Activated T-cell treated with anti-CD3 and anti-CD28 coated beads for 4 hours (primary cell): ENCODE results near the gene SBSN.

Experiments
- DNase-seq: peaks from one replicate; pipeline ENCODE4 v3.0.0-alpha.2; 2020

The SBSN gene

GRCh38 chr19:35531291-35531690, 3.2 kb upstream of the SBSN start:
- no peak for DNase-seq

- no peak for DNase-seq
These were observed 1.4 kb upstream of the SBSN start for GRCh38 chr19:35529241-35530218.

DNA sequence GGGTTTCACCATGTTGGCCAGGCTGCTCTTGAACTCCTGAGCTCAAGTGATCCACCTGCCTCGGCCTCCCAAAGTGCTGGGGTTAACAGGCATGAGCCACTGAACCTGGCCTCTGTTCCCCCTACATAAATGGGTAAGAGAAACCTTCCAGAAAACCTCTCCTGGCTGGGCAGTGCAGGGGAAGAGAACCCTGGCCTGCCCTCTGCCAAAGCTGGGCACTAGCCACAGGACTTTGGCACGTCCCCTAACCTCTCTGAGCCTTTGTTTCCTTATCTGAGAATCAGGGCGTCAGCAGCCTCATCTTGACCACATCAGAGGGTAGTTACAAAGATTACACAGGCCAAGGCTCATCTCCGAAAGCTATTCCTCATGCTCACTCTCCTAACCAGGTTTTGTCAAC, 2.2 kb downstream of the SBSN start:
- DNase-seq: no peak

DNA sequence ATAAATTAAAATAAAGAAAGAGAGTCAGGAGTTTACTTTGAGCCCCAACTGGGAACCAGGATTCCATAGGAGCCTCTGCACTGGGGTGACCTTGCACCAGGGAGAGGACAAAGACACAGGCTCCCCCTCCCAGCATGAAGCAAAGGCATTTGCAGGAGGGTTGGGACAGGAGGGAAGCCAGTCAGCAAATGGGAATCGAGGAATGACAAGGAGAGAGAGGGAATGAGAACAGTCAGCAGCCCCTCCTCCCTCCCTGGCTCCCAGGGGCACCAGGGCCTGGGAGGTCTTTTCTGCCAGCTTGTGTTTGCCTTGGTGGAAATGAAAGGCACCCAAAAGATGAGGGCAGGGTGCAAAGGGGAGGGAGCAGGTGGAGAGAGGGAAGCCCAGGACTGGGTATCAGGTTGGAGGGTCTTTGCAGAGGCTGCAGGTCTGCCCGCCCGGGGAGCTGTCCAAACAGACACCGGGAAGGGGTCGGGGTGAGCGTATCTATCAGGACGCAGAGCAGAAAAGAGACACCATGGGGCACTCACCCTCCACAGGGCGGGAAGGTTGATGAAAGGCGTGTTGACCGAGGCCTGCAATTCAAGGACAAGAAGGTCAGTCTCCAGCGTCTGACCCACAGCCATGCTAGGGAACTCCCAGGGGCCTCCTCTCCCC, 3.8 kb downstream of the SBSN start:
- no peak for DNase-seq

- DNase-seq: no peak
These were observed 5.3 kb downstream of the SBSN start for GRCh38 chr19:35522745-35523327.

DNA sequence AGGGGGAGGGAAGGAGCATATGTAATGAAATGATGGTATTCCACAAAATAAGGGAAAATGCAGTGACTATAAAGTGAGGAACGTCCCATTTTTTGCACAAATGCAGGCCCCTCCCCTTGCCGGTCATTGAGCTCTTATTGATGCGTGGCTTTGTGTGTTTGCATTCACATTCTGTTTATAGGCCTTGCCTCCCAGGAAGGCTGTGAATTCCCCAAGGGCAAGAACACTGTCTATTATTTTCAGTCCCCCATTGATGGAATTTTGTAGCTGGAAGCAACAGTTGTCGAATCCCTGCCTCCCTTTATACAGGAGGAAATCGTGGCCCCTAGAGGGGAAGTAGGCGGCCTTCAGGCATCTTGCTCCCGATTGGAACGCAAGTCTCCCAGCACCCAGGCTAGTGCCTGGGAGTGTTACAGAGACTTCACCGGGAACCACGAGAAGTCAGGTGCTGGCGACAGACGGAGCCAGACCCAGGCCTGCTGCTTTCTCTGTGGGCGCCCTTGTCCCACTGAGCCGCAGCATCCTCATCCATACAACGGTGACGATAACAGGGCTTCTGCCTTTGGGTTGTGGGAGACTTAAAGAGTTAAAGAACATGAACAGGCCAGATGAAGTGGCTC, 6.9 kb downstream of the SBSN start:
- DNase-seq: no peak

GRCh38 chr19:35519291-35519690, 8.8 kb downstream of the SBSN start:
- no peak for DNase-seq

DNA sequence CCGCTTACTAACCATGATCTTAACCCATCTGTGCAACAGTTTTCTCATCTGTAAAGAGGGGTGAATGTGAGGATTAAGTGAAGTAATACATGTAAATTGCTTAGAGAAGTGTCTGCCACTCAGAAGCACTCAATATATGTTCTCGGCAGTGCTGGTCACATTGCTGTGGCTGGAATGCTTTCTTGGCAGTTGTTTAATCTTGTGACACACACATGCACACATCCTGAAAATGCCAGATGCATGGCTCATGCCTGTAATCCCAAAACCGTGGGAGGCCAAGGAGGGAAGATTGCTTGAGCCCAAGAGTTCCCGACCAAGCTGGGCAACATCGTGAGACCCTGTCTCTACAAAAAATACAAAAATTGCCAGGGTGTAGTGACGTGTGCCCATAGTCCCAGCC, 9.8 kb downstream of the SBSN start:
- no peak for DNase-seq

- DNase-seq: no peak
These were observed 10.8 kb downstream of the SBSN start for GRCh38 chr19:35517342-35517741.

- no peak for DNase-seq
These were observed 11.8 kb downstream of the SBSN start for GRCh38 chr19:35516310-35516709.

GRCh38 chr19:35514282-35514809, 13.8 kb downstream of the SBSN start:
- DNase-seq: no peak

- DNase-seq: no peak
These were observed 14.4 kb downstream of the SBSN start, which contains the start of gene DMKN for GRCh38 chr19:35513628-35514281. Gene DMKN, minus strand, starts transcription at chr19:35513649. Its CDS starts 174 bp downstream, at chr19:35513475.

DNA sequence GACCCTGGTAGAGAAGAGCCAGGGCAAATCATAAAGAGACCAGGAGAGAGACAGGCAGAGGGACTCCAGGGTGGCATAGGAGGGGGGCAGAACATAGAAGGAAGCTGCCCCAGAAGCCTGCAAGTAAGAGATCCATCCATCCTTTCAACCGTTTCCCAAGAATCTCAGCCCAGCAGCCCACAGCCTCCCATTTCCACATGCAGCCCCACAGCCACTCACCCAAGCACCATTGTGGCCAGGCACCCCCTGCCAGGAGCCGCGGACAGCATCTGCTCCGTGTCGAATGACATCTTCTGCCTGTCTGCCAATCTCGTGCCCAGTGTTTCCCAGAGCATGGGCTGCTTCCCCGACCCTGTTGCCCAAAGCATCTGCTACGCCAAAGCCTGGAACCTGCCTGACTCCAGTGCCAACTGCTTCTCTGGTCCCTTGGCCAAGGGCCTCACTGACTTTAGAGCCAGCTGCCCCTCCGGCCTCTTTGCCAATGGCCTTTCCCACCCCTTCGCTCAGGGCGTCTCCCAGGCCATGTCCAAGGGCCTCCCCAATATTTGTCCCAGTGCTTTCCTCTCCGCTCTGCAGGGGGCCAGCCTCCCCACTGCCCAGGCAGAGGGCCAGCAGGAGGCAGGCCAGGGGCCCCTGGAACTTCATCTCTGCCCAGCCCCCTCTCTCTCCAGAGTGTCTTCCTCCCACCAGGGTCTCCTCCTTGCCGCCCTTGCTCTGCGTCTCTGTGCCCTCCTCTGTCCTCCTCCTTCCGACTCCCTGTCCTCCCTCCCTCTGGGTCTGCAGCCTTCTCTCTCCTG, 15.1 kb downstream of the SBSN start:
- DNase-seq: no peak

DNA sequence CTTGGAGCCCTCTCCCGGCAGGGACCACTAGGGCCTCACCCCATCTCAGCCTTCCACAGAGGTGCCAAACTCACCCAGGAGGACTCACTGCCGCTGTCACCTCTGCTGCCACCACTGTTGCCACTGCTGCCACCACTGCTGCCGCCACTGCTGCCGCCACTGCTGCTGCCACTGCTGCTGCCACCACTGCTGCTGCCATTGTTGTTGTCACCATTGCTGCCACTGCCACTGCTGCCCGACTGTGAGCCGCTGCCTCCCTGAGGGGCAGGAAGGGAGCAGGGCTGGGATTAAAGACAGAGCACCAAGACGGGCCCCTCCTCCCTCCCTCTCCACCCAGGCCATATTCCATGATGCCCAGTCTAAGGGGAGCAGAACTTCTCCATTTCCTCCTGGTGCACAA, 16.8 kb downstream of the SBSN start:
- DNase-seq: no peak

DNA sequence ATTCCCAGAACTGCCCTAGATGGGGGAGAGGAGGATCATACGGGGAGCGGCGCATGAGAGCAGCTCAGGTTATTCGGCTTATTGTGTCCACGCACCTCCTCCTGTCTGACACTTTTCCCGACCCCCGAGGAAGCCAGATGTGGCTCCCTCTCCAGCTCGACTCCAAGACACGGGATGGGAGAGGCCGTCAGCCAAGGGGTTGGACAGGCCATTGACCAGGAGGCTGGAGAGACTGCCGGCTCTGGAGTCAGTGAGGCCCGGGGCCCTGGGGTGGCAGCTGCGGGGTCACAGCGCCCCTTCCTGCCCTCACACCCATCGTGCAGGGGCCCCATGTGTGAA, 17.5 kb downstream of the SBSN start:
- DNase-seq: no peak

GRCh38 chr19:35509861-35510625, 18.1 kb downstream of the SBSN start:
- DNase-seq: peak; percentile 69

DNA sequence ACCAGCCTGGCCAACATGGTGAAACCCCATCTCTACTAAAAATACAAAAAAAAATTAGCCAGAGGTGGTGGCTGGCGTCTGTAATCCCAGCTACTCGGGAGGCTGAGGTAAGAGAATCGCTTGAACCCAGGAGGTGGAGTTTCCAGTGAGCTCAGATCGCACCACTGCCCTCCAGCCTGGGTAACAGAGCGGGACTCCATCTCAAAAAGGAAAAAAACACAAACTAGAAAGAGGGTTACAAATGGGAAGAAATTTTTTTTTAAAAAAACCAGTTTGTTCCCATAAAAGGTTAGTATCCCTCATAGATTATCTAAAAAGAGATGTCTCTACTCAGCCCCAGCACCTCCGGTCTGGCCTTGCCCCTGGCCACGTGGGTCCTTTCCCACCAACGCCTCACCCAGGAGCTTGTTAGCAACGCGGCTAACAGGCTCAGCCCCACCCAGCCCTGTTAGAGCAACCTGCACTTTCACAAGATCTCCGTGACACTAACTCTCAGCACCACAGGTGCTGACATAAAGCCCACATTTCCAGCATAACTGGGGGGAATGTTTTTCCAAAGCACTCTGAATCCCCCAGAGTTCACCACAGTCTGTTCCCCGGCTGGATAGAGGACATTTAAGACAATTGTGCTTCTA, 19.0 kb downstream of the SBSN start:
- DNase-seq: no peak

DNA sequence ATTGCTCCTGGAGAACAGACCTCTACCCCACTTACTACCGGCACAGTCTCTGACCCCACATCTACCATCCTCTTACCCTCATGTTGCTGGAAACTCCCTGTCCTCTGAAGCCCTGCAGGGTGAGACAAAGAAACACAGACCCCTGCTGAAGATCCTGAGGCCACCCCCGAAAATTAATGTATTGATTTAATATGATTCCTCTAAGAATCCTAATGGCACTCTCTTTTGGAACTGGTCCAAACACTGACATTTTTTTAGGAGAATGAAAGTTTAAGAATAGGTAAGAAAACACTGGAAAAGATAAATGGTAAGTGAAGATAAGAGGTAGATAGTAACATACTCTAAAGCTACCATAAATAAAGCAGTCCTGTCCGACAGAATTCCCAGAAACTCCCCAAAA, 20.0 kb downstream of the SBSN start:
- DNase-seq: no peak

GRCh38 chr19:35507561-35507960, 20.6 kb downstream of the SBSN start:
- DNase-seq: no peak

GRCh38 chr19:35506011-35506410, 22.1 kb downstream of the SBSN start:
- no peak for DNase-seq
